H9 (cell line): ENCODE results near the gene ANTXRL. TPM values are rescaled to one million over a fixed set of nuclear protein-coding genes. Genes with fewer than 3 reads are reported as not detected.

Experiments
- DNase-seq: peaks from one replicate; pipeline ENCODE4 v3.0.0-alpha.2; 2017
- H2AFZ ChIP-seq: one replicate; pipeline ENCODE4 v1.6.1; 2013; ENCODE audit warnings: mild to moderate bottlenecking, low read length, control low read depth, moderate library complexity
- H2AK5ac ChIP-seq: 2 replicates; pipeline ENCODE4 v1.6.1; 2013; ENCODE audit warnings: low read length, control low read depth, mixed read lengths; ENCODE audit not compliant: insufficient read length
- H2BK120ac ChIP-seq: one replicate; pipeline ENCODE4 v1.6.1; 2013; ENCODE audit warnings: low read depth, mild to moderate bottlenecking, low read length, control low read depth, inconsistent platforms; ENCODE audit not compliant: poor library complexity, severe bottlenecking
- H2BK12ac ChIP-seq: 2 replicates; pipeline ENCODE4 v1.6.1; 2013; ENCODE audit warnings: low read length, control low read depth, mixed read lengths, low read depth; ENCODE audit not compliant: insufficient read length
- H2BK15ac ChIP-seq: 2 replicates; pipeline ENCODE4 v1.6.1; 2013; ENCODE audit warnings: low read depth, low read length, control low read depth
- H2BK20ac ChIP-seq: one replicate; pipeline ENCODE4 v1.6.1; 2013; ENCODE audit warnings: low read depth, mild to moderate bottlenecking, low read length, control low read depth, inconsistent platforms; ENCODE audit not compliant: poor library complexity, severe bottlenecking
- H2BK5ac ChIP-seq: 2 replicates; pipeline ENCODE4 v1.6.1; 2013; ENCODE audit warnings: low read length, control low read depth, mixed read lengths; ENCODE audit not compliant: insufficient read length
- H3K14ac ChIP-seq: 2 replicates; pipeline ENCODE4 v1.6.1; 2013; ENCODE audit warnings: low read length, control low read depth; ENCODE audit not compliant: insufficient read depth
- H3K18ac ChIP-seq: 2 replicates; pipeline ENCODE4 v1.6.1; 2013; ENCODE audit warnings: low read depth, mild to moderate bottlenecking, mixed read lengths, low read length, control low read depth; ENCODE audit not compliant: insufficient read length
- H3K23ac ChIP-seq: 2 replicates; pipeline ENCODE4 v1.6.1; 2013; ENCODE audit warnings: low read length, control low read depth, mixed read lengths, low read depth; ENCODE audit not compliant: insufficient read length
- H3K23me2 ChIP-seq: 2 replicates; pipeline ENCODE4 v1.6.1; 2013; ENCODE audit warnings: low read depth, mild to moderate bottlenecking, mixed read lengths, low read length, control low read depth; ENCODE audit not compliant: insufficient read length, poor library complexity, severe bottlenecking
- H3K27ac ChIP-seq: 2 replicates; pipeline ENCODE4 v1.5.1; 2013; ENCODE audit warnings: low read length, control low read depth, mixed read lengths, low read depth; ENCODE audit not compliant: insufficient read length
- H3K27me3 ChIP-seq: 2 replicates; pipeline ENCODE4 v1.6.1; 2013; ENCODE audit warnings: low read length, control low read depth, inconsistent platforms; ENCODE audit not compliant: insufficient read depth
- H3K4ac ChIP-seq: 2 replicates; pipeline ENCODE4 v1.6.1; 2013; ENCODE audit warnings: low read depth, mild to moderate bottlenecking, control low read depth, inconsistent platforms, low read length, moderate library complexity
- H3K4me1 ChIP-seq: 2 replicates; pipeline ENCODE4 v1.6.1; 2013; ENCODE audit warnings: low read length, control low read depth, inconsistent platforms; ENCODE audit not compliant: insufficient read depth
- H3K4me2 ChIP-seq: 2 replicates; pipeline ENCODE4 v1.6.1; 2013; ENCODE audit warnings: low read length, control low read depth, mixed read lengths; ENCODE audit not compliant: insufficient read length, insufficient read depth
- H3K56ac ChIP-seq: 2 replicates; pipeline ENCODE4 v1.6.1; 2013; ENCODE audit warnings: low read depth, mild to moderate bottlenecking, mixed read lengths, low read length, control low read depth; ENCODE audit not compliant: insufficient read length
- H3K79me1 ChIP-seq: 2 replicates; pipeline ENCODE4 v1.6.1; 2013; ENCODE audit warnings: low read depth, mild to moderate bottlenecking, moderate library complexity, low read length, control low read depth, inconsistent platforms; ENCODE audit not compliant: insufficient read depth, poor library complexity, severe bottlenecking
- H3K79me2 ChIP-seq: 2 replicates; pipeline ENCODE4 v1.6.1; 2013; ENCODE audit warnings: low read length, control low read depth, inconsistent platforms; ENCODE audit not compliant: insufficient read depth
- H3K9ac ChIP-seq: 2 replicates; pipeline ENCODE4 v1.6.1; 2013; ENCODE audit warnings: low read length, control low read depth, mixed read lengths; ENCODE audit not compliant: insufficient read length; ENCODE audit errors: extremely low read depth
- H3K9me3 ChIP-seq: one replicate; pipeline ENCODE4 v1.6.1; 2013; ENCODE audit warnings: low read depth, low read length, inconsistent platforms; ENCODE audit not compliant: control insufficient read depth
- H3T11ph ChIP-seq: one replicate; pipeline ENCODE4 v1.6.1; 2013; ENCODE audit warnings: mild to moderate bottlenecking, low read length, control low read depth, inconsistent platforms
- H4K20me1 ChIP-seq: one replicate; pipeline ENCODE4 v1.6.1; 2013; ENCODE audit not compliant: control insufficient read depth, insufficient read length, insufficient read depth
- H4K5ac ChIP-seq: 2 replicates; pipeline ENCODE4 v1.6.1; 2013; ENCODE audit warnings: low read depth, mild to moderate bottlenecking, mixed read lengths, low read length, control low read depth; ENCODE audit not compliant: insufficient read length
- H4K8ac ChIP-seq: replicated peaks from 2 replicates; pipeline ENCODE4 v1.6.1; 2013; ENCODE audit warnings: low read length, control low read depth, mixed read lengths, low read depth; ENCODE audit not compliant: insufficient read length
- H4K91ac ChIP-seq: 2 replicates; pipeline ENCODE4 v1.6.1; 2013; ENCODE audit warnings: low read depth, mild to moderate bottlenecking, moderate library complexity, mixed read lengths, low read length, control low read depth; ENCODE audit not compliant: insufficient read length
- H3K27ac Mint-ChIP-seq, 3 experiments: 2 replicates in 2 of 3; 3 replicates in 1 of 3; pipeline ENCODE4 v1.8.0; 2020 to 2021; ENCODE audit warnings: mixed read lengths in 3 of 3, mild to moderate bottlenecking in 1 of 3, moderate library complexity in 1 of 3
- H3K27me3 Mint-ChIP-seq: 2 replicates; pipeline ENCODE4 v1.8.0; 2021; ENCODE audit warnings: low read depth, mild to moderate bottlenecking, moderate library complexity, mixed read lengths
- H3K36me3 Mint-ChIP-seq, 3 experiments: 2 replicates in 2 of 3; 3 replicates in 1 of 3; pipeline ENCODE4 v1.8.0; 2020 to 2021; ENCODE audit warnings: low read depth in 3 of 3, mixed read lengths in 3 of 3; ENCODE audit not compliant: insufficient read depth in 1 of 3
- H3K4me1 Mint-ChIP-seq, 2 experiments: 2 replicates each; pipeline ENCODE4 v1.8.0; 2020; ENCODE audit warnings: mixed read lengths in 2 of 2
- H3K4me3 Mint-ChIP-seq, 2 experiments: 2 replicates in 1 of 2; 3 replicates in 1 of 2; pipeline ENCODE4 v1.8.0; 2020 to 2021; ENCODE audit warnings: mild to moderate bottlenecking in 2 of 2, mixed read lengths in 2 of 2, moderate library complexity in 1 of 2
- H3K9me3 Mint-ChIP-seq, 2 experiments: 2 replicates in 1 of 2; 3 replicates in 1 of 2; pipeline ENCODE4 v1.8.0; 2020; ENCODE audit warnings: mild to moderate bottlenecking in 2 of 2, mixed read lengths in 2 of 2, moderate library complexity in 1 of 2
- WGBS: extraction: QIAGEN DNeasy Blood & Tissue Kit; methylation state at CpG from one replicate; pipeline ENCODE4 v1.1.7; 2013; ENCODE audit warnings: missing lambda C conversion rate, low lambda C conversion rate, mixed read lengths; ENCODE audit not compliant: insufficient read length; ENCODE audit errors: extremely low coverage; 5-methylcytosine and 5-hydroxymethylcytosine counted together
- total RNA-seq: library from RNA; stranded (reverse); gene quantifications from 2 replicates; pipeline ENCODE4 v1.2.1, GENCODE V29; 2021
- TF ChIP-seq, protein P1 (sequence below): fragments of 200-600 bp; sonication (generic); conservative IDR thresholded peaks from 3 replicates; pipeline ENCODE4 v1.8.0; 2021; ENCODE audit warnings: antibody characterized with exemption, mild to moderate bottlenecking

Gene ANTXRL
- total RNA-seq, 1 experiment from 2014 or later: not detected

DNA sequence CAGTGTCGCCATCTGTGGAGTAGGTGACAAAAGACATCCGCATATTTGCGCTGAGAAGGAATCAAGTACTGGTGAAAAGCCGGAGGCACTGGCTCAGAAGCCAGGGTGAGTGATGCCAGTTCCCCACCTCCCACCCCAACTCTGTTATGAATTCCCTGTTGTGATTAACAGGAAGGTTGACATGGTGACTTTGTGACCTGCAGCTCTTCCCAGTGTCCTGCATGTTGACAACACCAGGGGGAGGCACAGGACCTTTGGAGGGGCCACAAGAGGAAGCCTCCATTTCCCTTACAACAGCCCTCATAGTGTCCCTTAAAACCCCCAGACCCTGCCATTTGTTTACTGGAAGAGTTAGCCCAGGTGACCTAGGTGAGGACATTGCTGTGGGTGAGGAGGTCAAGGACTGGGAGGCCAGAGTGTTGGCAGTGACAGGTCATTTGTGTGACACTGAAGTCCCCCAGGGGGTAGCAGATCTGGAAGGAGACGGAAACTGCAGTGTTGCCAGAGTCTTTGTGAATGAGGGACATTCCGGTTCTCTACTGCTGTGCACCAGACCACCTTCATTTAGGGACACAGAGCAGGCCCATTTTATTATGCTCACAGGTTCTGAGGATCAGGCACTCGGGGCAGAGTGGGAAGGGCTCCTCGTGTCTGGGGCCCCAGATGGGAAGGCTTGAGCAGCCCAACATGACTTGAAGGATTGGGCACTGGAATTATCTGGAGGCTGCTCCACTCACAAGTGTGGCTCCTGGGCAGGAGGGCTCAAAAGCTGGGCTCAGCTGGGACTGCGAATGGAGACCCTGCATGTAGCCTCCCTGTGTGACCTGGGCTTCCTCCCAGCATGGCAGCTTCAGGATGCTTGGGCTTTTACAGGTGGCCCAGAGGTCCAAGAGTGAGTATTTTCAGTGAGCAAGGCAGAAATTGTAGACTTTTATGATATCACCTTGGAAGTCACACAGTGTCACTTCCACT lies 13.0 kb upstream of the ANTXRL start:
- Histone ChIP-seq H3K23me2 (no peaks in the 10 kb centered on the region), H3K79me2 (no peaks in the 10 kb centered on the region), H4K91ac (no peak overlapping the region), H4K8ac (no peak overlapping the region), H3K9ac (no peak overlapping the region), H3K9me3 (no peaks in the 10 kb centered on the region), H3K79me1 (no peaks in the 10 kb centered on the region), H3K4me2 (no peak overlapping the region), H2AFZ (no peak overlapping the region), H3K56ac (no peak overlapping the region), H2BK20ac (no peak overlapping the region), H2AK5ac (no peak overlapping the region), H3K27me3 (no peaks in the 10 kb centered on the region), H3K4ac (no peak overlapping the region), H3T11ph (no peak overlapping the region), H2BK15ac (no peak overlapping the region), H3K4me1 (no peaks in the 10 kb centered on the region), H3K27ac (no peak overlapping the region), H3K14ac (no peak overlapping the region), H2BK5ac (no peak overlapping the region), H3K23ac (no peak overlapping the region), H2BK12ac (no peak overlapping the region), H4K5ac (no peak overlapping the region), H4K20me1 (no peaks in the 10 kb centered on the region), H3K18ac (no peak overlapping the region), H2BK120ac (no peak overlapping the region)
- no peaks in the 10 kb centered on the region for H3K9me3 Mint-ChIP-seq
- DNase-seq: peak; percentile 51
- H3K27ac Mint-ChIP-seq: no peak overlapping the region; a peak in 1 of 7 replicates
- no CpG with 5 or more reads among the region's 9 CpGs for WGBS
- H3K36me3 Mint-ChIP-seq: no peaks in the 10 kb centered on the region
- H3K4me3 Mint-ChIP-seq: no peak overlapping the region
- peaks cover 10% of the 10 kb centered on the region in 2 experiments for H3K4me1 Mint-ChIP-seq
- peaks cover 7% of the 10 kb centered on the region; the same call in 1 of the 2 replicates for H3K27me3 Mint-ChIP-seq
- TF ChIP-seq, protein P1, sequence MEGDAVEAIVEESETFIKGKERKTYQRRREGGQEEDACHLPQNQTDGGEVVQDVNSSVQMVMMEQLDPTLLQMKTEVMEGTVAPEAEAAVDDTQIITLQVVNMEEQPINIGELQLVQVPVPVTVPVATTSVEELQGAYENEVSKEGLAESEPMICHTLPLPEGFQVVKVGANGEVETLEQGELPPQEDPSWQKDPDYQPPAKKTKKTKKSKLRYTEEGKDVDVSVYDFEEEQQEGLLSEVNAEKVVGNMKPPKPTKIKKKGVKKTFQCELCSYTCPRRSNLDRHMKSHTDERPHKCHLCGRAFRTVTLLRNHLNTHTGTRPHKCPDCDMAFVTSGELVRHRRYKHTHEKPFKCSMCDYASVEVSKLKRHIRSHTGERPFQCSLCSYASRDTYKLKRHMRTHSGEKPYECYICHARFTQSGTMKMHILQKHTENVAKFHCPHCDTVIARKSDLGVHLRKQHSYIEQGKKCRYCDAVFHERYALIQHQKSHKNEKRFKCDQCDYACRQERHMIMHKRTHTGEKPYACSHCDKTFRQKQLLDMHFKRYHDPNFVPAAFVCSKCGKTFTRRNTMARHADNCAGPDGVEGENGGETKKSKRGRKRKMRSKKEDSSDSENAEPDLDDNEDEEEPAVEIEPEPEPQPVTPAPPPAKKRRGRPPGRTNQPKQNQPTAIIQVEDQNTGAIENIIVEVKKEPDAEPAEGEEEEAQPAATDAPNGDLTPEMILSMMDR: peak; percentile 47; the same call in 2 of the 3 replicates
